Peyer's patch (tissue), 4 donors: ENCODE results near the gene GNAS-AS1.

Source experiments
- CTCF ChIP-seq, 6 experiments: fragments of 450-650 bp in 4 of 6; fragments of 200-600 bp in 2 of 6; sonication (generic) in 1 of 6; IDR thresholded peaks; one replicate each; pipeline ENCODE4 v1.5.1; 2017 to 2019; ENCODE audit warnings: antibody characterized with exemption in 6 of 6, mild to moderate bottlenecking in 3 of 6, moderate library complexity in 1 of 6
- POLR2A ChIP-seq, 2 donors: fragments of 450-650 bp; IDR thresholded peaks; one replicate each; pipeline ENCODE4 v1.5.1; 2017; ENCODE audit warnings: antibody characterized with exemption in 2 of 2, mild to moderate bottlenecking in 2 of 2, moderate library complexity in 2 of 2

DNA sequence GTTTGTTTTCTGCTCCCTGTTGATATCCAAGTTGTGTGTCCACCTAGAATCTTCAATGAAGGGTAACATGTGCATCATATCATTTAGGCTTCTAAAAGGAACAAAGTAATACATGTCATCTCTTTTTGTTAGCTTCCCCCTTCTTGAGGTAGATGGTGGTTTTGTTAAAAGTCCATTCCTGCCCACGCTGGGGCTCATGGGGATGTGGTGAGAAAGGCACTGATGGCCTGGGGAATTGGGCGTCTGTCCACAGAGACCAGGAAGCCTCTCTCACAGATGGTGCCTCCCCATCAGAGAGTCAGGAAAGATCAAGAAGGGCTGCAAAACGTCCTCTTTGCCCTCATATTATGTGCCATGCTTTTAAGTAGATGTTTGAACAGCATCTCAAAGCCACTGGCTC is 34.3 kb upstream of the GNAS-AS1 start:
- TF ChIP-seq CTCF (IDR thresholded peaks at IDR 0.05) (no peak), POLR2A (IDR thresholded peaks at IDR 0.05) (no peak)
